B cell (primary cell): ENCODE data around the gene FLNB. TPM values are rescaled to one million over a fixed set of nuclear protein-coding genes. Genes with fewer than 3 reads are reported as not detected.

Experiments
- ATAC-seq: fragments of 200-7000 bp; cut with Tn5 transposase; one replicate; pipeline ENCODE4 v1.10.0; 2021; ENCODE audit warnings: low read depth, mild to moderate bottlenecking, moderate number of reproducible peaks, moderate library complexity
- CTCF ChIA-PET: fragments of 350-600 bp; sonication (Branson Sonifier 250); formaldehyde crosslinking; loops from one replicate; lab custom pipeline; 2021; ENCODE audit warnings: antibody characterized with exemption, inconsistent platforms; lab: Charles Lee
- POLR2A ChIA-PET: fragments of 350-600 bp; sonication (Branson Sonifier 250); formaldehyde crosslinking; loops from one replicate; lab custom pipeline; 2021; ENCODE audit warnings: antibody characterized with exemption; lab: Charles Lee
- DNase-seq: peaks from one replicate; pipeline ENCODE4 v3.0.0; 2013
- H2AFZ ChIP-seq: 2 replicates; pipeline ENCODE4 v1.6.1; 2012; ENCODE audit warnings: mild to moderate bottlenecking, low read depth, low read length; ENCODE audit not compliant: insufficient read depth, poor library complexity, severe bottlenecking
- H3K27ac ChIP-seq, 2 donors: 1 replicate in 1 of 2; 2 replicates in 1 of 2; pipeline ENCODE4 v1.5.1; 2012 to 2013; ENCODE audit warnings: low read length in 2 of 2, mild to moderate bottlenecking in 2 of 2, moderate library complexity in 1 of 2
- H3K27me3 ChIP-seq, 4 experiments: fragments of 200-600 bp in 1 of 4; sonication (generic) in 1 of 4; replicated peaks in 1 of 4; 1 replicate in 2 of 4; 2 replicates in 2 of 4; pipeline versions ENCODE4 v1.6.1 to v1.7.0; 2013 to 2016; ENCODE audit warnings: low read length in 3 of 4, mild to moderate bottlenecking in 2 of 4, mixed read lengths in 1 of 4, moderate library complexity in 1 of 4; ENCODE audit not compliant: insufficient read depth in 4 of 4, control insufficient read depth in 3 of 4; ENCODE audit errors: control extremely low read depth in 1 of 4
- H3K36me3 ChIP-seq, 2 experiments: replicated peaks in 1 of 2; 1 replicate in 1 of 2; 2 replicates in 1 of 2; pipeline versions ENCODE4 v1.6.1 to v1.7.1; 2013; ENCODE audit warnings: low read length in 1 of 2; ENCODE audit not compliant: insufficient read depth in 2 of 2, control insufficient read depth in 1 of 2; ENCODE audit errors: control extremely low read depth in 1 of 2, extremely low read depth in 1 of 2
- H3K4me1 ChIP-seq, 2 donors: fragments of 200-600 bp in 1 of 2; sonication (generic) in 1 of 2; 1 replicate in 1 of 2; 2 replicates in 1 of 2; pipeline versions ENCODE4 v1.5.1 to v1.6.1; 2013 to 2017; ENCODE audit warnings: low read length in 2 of 2; ENCODE audit not compliant: control insufficient read depth in 2 of 2, insufficient read depth in 2 of 2
- H3K4me2 ChIP-seq: replicated peaks from 2 replicates; pipeline ENCODE3; 2012; ENCODE audit warnings: mild to moderate bottlenecking, low read depth, low read length; ENCODE audit not compliant: poor library complexity, severe bottlenecking
- H3K4me3 ChIP-seq, 5 experiments: fragments of 200-600 bp in 1 of 5; sonication (generic) in 1 of 5; 1 replicate in 3 of 5; 2 replicates in 2 of 5; pipeline versions ENCODE4 v1.5.1 to v1.7.0; 2011 to 2016; ENCODE audit warnings: low read length in 4 of 5, mild to moderate bottlenecking in 4 of 5, low read depth in 2 of 5, control low read depth in 1 of 5, moderate library complexity in 1 of 5; ENCODE audit not compliant: insufficient read depth in 1 of 5; ENCODE audit errors: control extremely low read depth in 1 of 5, extremely low read depth in 1 of 5
- H3K79me2 ChIP-seq: fragments of 200-600 bp; sonication (generic); one replicate; pipeline ENCODE4 v1.6.0; 2016; ENCODE audit warnings: low read length; ENCODE audit not compliant: control insufficient read depth, insufficient read depth
- H3K9ac ChIP-seq: fragments of 200-600 bp; sonication (generic); 2 replicates; pipeline ENCODE4 v1.6.1; 2017; ENCODE audit warnings: mild to moderate bottlenecking, low read length, moderate library complexity
- H3K9me3 ChIP-seq, 3 donors: one replicate each; pipeline versions ENCODE4 v1.6.1 to v1.7.1; 2013; ENCODE audit warnings: low read length in 2 of 3; ENCODE audit not compliant: control insufficient read depth in 2 of 3, insufficient read depth in 1 of 3; ENCODE audit errors: control extremely low read depth in 1 of 3
- H4K20me1 ChIP-seq: 2 replicates; pipeline ENCODE4 v1.6.0; 2012; ENCODE audit warnings: mild to moderate bottlenecking, low read length; ENCODE audit not compliant: insufficient read depth, control insufficient read depth, poor library complexity, severe bottlenecking
- H3K27ac Mint-ChIP-seq: one replicate; pipeline ENCODE4 v1.8.0; 2021; ENCODE audit warnings: mixed read lengths
- H3K27me3 Mint-ChIP-seq: one replicate; pipeline ENCODE4 v1.8.0; 2021; ENCODE audit warnings: mixed read lengths
- H3K4me1 Mint-ChIP-seq: one replicate; pipeline ENCODE4 v1.8.0; 2021; ENCODE audit warnings: mixed read lengths
- H3K4me3 Mint-ChIP-seq: one replicate; pipeline ENCODE4 v1.8.0; 2021; ENCODE audit warnings: mixed read lengths
- H3K9me3 Mint-ChIP-seq: one replicate; pipeline ENCODE4 v1.8.0; 2022; ENCODE audit warnings: mixed read lengths; ENCODE audit not compliant: insufficient read depth
- CTCF ChIP-seq: fragments of 200-600 bp; IDR thresholded peaks from one replicate; pipeline ENCODE4 v1.8.0; 2022; ENCODE audit warnings: antibody characterized with exemption, mild to moderate bottlenecking
- EZH2 ChIP-seq: IDR thresholded peaks from 2 replicates; pipeline ENCODE4 v1.6.1; 2012; ENCODE audit warnings: borderline replicate concordance, low read depth, mild to moderate bottlenecking, moderate library complexity, low read length; ENCODE audit not compliant: insufficient read depth, poor library complexity, severe bottlenecking
- WGBS: methylation state at CpG from one replicate; pipeline ENCODE4 v1.1.5; 2013; ENCODE audit warnings: missing lambda C conversion rate; ENCODE audit not compliant: insufficient coverage; 5-methylcytosine and 5-hydroxymethylcytosine counted together
- intact Hi-C: fragments of 100-400 bp; cut with micrococcal nuclease; formaldehyde crosslinking; loops from one replicate; pipeline ENCODE4 v1.10.0; 2022
- polyA plus RNA-seq: library from polyadenylated mRNA; depleted of rRNA; stranded (reverse); fragments of >200 nt; gene quantifications from 2 replicates; pipeline ENCODE4 v1.2.3, GENCODE V29; 2012
- total RNA-seq, 2 donors: library from RNA; stranded (reverse); fragments of 120-200 nt in 1 of 2; gene quantifications; 1 replicate in 1 of 2; 2 replicates in 1 of 2; pipeline versions ENCODE4 v1.2.3 to v1.2.4, GENCODE V29; 2013 to 2022

The FLNB gene
- total and polyA plus RNA-seq, 2 donors (not counting 1 experiment from before 2014, with no cell fraction given): 25.5 to 28.3 TPM

- Histone ChIP-seq H3K27me3 (no peaks in the 10 kb centered on the region), H2AFZ (peak overlapping the region; percentile 20), H3K4me2 (peak overlapping the region; percentile 65), H3K79me2 (no peaks in the 10 kb centered on the region), H3K27ac (peak overlapping the region; percentile 84 to 86), H3K9ac (peak overlapping the region; percentile 14), H3K9me3 (no peaks in the 10 kb centered on the region), H3K36me3 (no peaks in the 10 kb centered on the region), H3K4me3 (peak overlapping the region in 1 of 5 experiments; percentile 28), H4K20me1 (no peaks in the 10 kb centered on the region), H3K4me1 (peaks cover 55 to 62% of the 10 kb centered on the region in 2 donors)
- peak; percentile 84 for DNase-seq
- CTCF ChIA-PET: interaction anchor here (0.6 to 12.6 kb wide), 15 partner anchors 10 to 214 kb away, joined by 3 to 336 read pairs (median 12); partner anchors contain the start of genes HTD2 and RPP14
- Mint-ChIP-seq H3K4me3 (peak overlapping the region; percentile 78), H3K27ac (peak overlapping the region; percentile 96), H3K27me3 (no peaks in the 10 kb centered on the region), H3K9me3 (no peaks in the 10 kb centered on the region), H3K4me1 (peaks cover 56% of the 10 kb centered on the region)
- POLR2A ChIA-PET: interaction anchor here (0.6 to 3.9 kb wide), 7 partner anchors 10 to 245 kb away, joined by 3 to 23 read pairs (median 3); no protein-coding TSS in a partner anchor
- intact Hi-C loops: loop anchor here (1.0 to 5.0 kb wide), 2 partner anchors 18 to 37 kb away; no protein-coding TSS in a partner anchor
- WGBS: 35% methylated on average over 4 of the region's 7 CpGs
- ATAC-seq: peak; percentile 88
- peak; percentile 50 for TF ChIP-seq CTCF
- no peak for TF ChIP-seq EZH2
Observed at GRCh38 chr3:58214484-58215316, 206.5 kb downstream of the FLNB start.
